ENCODE measurements around the gene ASB16.

Gene ASB16, protein sequence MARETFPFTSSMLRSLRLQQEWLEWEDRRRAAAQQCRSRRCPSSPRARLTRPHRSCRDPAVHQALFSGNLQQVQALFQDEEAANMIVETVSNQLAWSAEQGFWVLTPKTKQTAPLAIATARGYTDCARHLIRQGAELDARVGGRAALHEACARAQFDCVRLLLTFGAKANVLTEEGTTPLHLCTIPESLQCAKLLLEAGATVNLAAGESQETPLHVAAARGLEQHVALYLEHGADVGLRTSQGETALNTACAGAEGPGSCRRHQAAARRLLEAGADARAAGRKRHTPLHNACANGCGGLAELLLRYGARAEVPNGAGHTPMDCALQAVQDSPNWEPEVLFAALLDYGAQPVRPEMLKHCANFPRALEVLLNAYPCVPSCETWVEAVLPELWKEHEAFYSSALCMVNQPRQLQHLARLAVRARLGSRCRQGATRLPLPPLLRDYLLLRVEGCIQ

DNA sequence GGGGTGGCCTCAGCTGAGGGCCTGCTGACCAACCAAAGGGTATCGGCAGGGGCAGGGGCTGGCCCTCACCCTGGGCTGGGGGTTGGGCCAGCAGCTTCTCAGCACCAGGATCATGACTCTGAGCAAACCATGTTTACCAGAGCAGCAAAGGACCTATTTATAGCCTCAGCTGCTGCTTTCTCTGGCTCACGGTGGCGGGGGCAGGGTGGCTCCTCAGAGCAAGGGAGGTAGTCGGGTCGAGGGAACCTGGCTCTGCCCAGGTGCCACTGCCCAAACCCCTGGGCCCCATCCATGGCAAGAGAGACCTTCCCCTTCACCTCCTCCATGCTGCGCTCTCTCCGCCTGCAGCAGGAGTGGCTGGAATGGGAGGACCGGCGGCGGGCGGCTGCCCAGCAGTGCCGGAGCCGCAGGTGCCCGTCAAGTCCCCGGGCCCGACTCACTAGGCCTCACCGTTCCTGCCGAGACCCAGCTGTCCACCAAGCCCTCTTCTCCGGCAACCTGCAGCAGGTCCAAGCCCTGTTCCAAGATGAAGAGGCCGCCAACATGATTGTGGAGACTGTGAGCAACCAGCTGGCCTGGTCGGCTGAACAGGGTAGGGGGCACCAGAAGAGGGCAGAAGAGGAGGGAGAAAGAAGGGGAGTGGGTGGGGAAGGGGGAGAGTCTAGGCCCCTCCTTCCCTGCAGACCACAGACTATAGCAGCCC lies at the start of gene ASB16:
Gene ASB16 (plus strand): TSS at position 206 of the 703 bp plus-strand sequence. CDS start 86 bp downstream, at position 292.
- DNase-seq (ENCODE audit: low read depth): no peak
- TF ChIP-seq, protein P1, sequence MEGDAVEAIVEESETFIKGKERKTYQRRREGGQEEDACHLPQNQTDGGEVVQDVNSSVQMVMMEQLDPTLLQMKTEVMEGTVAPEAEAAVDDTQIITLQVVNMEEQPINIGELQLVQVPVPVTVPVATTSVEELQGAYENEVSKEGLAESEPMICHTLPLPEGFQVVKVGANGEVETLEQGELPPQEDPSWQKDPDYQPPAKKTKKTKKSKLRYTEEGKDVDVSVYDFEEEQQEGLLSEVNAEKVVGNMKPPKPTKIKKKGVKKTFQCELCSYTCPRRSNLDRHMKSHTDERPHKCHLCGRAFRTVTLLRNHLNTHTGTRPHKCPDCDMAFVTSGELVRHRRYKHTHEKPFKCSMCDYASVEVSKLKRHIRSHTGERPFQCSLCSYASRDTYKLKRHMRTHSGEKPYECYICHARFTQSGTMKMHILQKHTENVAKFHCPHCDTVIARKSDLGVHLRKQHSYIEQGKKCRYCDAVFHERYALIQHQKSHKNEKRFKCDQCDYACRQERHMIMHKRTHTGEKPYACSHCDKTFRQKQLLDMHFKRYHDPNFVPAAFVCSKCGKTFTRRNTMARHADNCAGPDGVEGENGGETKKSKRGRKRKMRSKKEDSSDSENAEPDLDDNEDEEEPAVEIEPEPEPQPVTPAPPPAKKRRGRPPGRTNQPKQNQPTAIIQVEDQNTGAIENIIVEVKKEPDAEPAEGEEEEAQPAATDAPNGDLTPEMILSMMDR (IDR thresholded peaks at IDR 0.05; ENCODE audit: low read length, missing control alignments): no peak
- H3K4me3 ChIP-seq (replicated peaks; ENCODE audit: low read depth, low read length): no peak within 1 kb of the TSS

DNA sequence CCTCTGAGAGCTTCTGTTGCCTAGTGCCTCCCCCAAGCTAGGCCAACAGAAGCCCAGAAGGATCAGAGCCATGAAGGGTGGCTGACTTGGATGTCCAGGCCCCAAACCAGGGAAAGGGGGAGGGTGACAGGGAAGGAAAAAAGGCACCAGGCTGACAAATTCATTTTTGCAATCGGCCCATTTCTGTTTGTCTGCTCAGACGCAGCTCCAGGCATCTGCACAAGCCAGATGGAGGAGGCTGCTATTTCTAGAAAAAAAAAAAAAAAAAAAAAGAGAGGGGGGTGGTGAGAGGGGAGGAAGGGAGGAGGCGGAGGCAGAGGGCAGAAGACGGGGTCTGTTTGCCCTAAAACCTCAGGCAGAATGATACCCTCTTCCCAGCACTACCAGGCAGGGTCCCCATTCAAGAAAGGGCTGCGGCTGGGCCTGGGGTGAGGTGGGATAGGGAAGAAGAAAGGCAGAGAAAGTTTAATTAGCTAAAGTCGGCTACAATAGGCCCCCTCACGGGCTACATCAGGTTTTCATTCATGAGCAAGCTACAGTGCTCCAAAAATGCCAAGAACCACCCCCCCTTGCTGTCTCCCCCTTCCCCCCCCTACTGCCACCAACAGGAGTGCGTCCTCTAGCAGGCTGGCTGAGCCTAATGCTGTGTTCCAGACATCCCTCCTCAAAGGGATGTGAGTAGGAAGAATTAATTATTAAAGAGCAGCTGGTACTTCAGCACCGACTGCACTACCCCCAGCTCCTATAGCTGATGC lies 49.5 kb upstream of the ASB16 start:
- TF ChIP-seq, protein P1 (IDR thresholded peaks at IDR 0.05; ENCODE audit: low read length, missing control alignments): no peak
- no peak overlapping the region for H3K4me3 ChIP-seq (replicated peaks; ENCODE audit: low read depth, low read length)
- DNase-seq (ENCODE audit: low read depth): no peak

DNA sequence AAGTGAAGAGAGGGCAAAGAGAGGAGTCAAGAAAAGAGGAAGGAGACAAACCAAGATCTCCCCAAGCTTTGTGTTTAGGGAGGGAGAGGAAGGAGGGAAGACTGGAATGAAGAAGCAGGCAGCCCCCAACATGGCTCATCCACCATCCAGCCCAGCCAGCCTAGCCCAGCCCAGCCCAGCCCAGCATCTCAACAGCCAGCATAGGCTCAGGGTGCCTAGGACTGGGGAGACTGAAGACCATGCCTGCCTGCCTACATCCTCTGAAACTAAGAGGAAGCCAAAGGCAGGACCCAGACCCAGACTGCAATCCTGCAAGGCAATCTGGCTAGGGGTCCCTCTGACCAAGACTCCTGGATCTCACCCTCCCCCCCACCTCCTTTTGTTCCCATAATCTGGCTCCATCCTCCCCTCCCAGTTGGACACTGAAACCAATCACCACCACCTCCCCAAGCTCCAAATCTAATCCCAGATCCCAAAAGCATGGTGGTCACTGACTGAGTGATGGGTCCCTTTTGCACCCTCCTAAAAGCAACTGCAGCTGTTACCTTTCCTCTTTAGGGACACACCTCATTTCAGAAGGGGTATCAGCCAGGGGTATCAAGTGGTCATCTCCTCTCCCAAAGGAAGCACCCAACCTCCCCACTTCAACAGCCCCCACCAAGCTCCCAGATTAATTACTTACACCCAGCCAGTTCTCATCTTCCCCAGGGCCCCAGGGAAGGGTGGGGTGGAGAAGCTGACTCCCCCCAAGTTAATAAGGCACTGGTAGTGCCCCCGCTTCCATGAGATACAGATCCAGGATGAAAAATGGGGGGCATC lies 48.3 kb upstream of the ASB16 start:
- TF ChIP-seq, protein P1 (IDR thresholded peaks at IDR 0.05; ENCODE audit: low read length, missing control alignments): no peak
- DNase-seq (ENCODE audit: low read depth): no peak
- peak overlapping the region; percentile 89 for H3K4me3 ChIP-seq (replicated peaks; ENCODE audit: low read depth, low read length)

DNA sequence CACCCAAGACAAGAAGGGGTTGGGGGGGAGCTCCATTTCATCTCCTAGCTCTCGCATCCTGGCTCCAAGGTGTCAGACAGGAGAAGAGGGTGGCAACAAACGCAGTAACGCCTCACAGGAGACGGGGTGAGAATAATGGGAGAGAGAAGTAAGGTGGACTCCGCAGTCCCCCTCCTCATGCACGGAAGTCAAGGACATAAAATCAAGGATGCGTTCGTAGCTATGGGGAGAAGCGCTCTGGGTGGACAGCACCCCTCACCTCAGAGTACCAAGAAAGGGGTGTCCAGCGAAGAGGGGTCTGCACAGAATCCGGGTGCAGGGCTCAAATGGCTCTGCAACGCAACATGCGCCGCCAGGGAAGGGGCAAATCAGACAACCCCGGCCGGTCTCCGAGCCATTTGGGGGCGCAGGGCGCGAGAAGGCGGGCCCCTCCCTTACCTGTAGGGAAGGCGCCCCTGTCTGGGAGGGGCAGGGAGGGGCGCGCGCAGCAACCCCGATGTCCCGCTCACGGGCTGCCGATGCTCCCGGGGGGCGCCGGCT lies 47.6 kb upstream of the ASB16 start:
- peak overlapping the region; percentile 89 for H3K4me3 ChIP-seq (replicated peaks; ENCODE audit: low read depth, low read length)
- DNase-seq (ENCODE audit: low read depth): no peak

DNA sequence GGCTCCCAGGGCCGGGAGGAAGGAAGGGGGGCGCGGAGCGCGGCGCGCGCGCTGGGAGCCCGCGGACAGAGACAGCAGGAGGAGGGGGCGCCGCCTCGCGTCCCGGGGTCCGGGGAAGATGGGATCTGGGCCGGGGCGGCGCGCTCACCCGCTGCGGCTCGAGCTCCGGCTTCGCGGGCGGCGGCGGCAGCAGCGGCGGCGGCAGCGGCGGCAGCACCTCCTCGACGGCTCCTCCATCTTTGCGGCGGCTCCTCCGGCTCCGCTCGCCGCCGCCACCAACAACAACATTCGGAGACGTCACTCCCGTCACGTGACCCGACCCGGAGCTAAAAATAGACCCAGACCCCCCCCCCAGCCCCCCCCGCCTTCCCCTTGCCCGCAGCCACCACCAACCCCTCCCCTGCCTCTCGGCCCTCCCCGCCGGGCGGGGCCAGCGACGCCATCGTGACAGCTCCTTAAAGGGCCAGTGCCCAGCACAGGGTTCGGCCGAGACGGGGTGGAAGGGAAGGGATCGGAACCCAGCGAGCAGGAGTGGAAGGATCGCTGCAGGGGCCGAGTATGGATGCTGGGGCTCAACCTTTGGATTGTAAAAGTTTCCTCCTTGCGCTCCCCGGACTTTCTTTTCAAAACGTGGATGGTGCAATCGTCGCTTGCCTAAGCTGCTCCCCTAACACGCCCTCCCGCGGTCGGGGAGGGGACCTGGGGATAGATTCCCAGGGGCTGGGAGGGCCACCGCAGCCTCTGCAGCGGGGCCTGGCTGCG lies 47.0 kb upstream of the ASB16 start, which contains the start of gene HDAC5:
Gene HDAC5 (minus strand): TSS at position 286 of the 762 bp plus-strand sequence. CDS start 6,126 bp downstream, outside the sequence.
- TF ChIP-seq, protein P1 (IDR thresholded peaks at IDR 0.05; ENCODE audit: low read length, missing control alignments): peak; percentile 53
- H3K4me3 ChIP-seq (replicated peaks; ENCODE audit: low read depth, low read length): peak within 1 kb of the TSS; percentile 89
- peak; percentile 95 for DNase-seq (ENCODE audit: low read depth)

More for the DNA sequence above, 47.6 kb upstream of the ASB16 start:
- TF ChIP-seq, protein P1 (IDR thresholded peaks at IDR 0.05; ENCODE audit: low read length, missing control alignments): no peak

Measured in fibroblast of pulmonary artery (primary cell).